Caco-2 (cell line): ENCODE results near the gene TLR7. TPM values are rescaled to one million over a fixed set of nuclear protein-coding genes. Genes with fewer than 3 reads are reported as not detected.

Experiments
- BruUV-seq: library from RNA; stranded (reverse); fragments of 400-500 nt; replicated peaks from 2 replicates; lab custom pipeline; 2021; lab: Mats Ljungman, UMichigan
- CTCF ChIA-PET: fragments of 300-600 bp; sonication (Branson Sonifier 250); formaldehyde crosslinking; loops from one replicate; lab custom pipeline; 2022; ENCODE audit warnings: antibody characterized with exemption; lab: Charles Lee
- POLR2A ChIA-PET: fragments of 300-600 bp; sonication (Branson Sonifier 250); formaldehyde crosslinking; loops from one replicate; lab custom pipeline; 2022; ENCODE audit warnings: antibody characterized with exemption; lab: Charles Lee
- DNase-seq, 2 experiments: peaks; one replicate each; pipeline versions ENCODE4 v3.0.0 to v3.0.0-alpha.2; 2020 to 2022
- H3K27me3 ChIP-seq: replicated peaks from 2 replicates; pipeline ENCODE4 v1.6.0; 2011; ENCODE audit warnings: low read length; ENCODE audit not compliant: control insufficient read depth, insufficient read depth
- H3K36me3 ChIP-seq: 2 replicates; pipeline ENCODE4 v1.5.1; 2011; ENCODE audit warnings: low read length; ENCODE audit not compliant: control insufficient read depth, insufficient read depth
- H3K4me1 ChIP-seq: fragments of 250-450 bp; sonication (Bioruptor Pico); 2 replicates; pipeline ENCODE4 v1.5.1; 2020; ENCODE audit warnings: mild to moderate bottlenecking
- H3K4me3 ChIP-seq: 2 replicates; pipeline ENCODE4 v1.5.1; 2011; ENCODE audit warnings: low read depth, mild to moderate bottlenecking, control low read depth, low read length
- H3K9me3 ChIP-seq: fragments of 250-450 bp; sonication (Bioruptor Pico); 2 replicates; pipeline ENCODE4 v1.5.1; 2020; ENCODE audit warnings: mild to moderate bottlenecking, moderate library complexity
- H3K27ac Mint-ChIP-seq: one replicate; pipeline ENCODE4 v1.8.0; 2022; ENCODE audit warnings: mixed read lengths; ENCODE audit not compliant: unreplicated experiment
- H3K27me3 Mint-ChIP-seq: one replicate; pipeline ENCODE4 v1.8.0; 2022; ENCODE audit warnings: mixed read lengths; ENCODE audit not compliant: insufficient read depth, unreplicated experiment
- H3K36me3 Mint-ChIP-seq: one replicate; pipeline ENCODE4 v1.8.0; 2022; ENCODE audit warnings: mild to moderate bottlenecking, mixed read lengths; ENCODE audit not compliant: insufficient read depth, unreplicated experiment
- H3K4me1 Mint-ChIP-seq: one replicate; pipeline ENCODE4 v1.8.0; 2022; ENCODE audit warnings: low read depth, mixed read lengths; ENCODE audit not compliant: unreplicated experiment
- H3K4me3 Mint-ChIP-seq: one replicate; pipeline ENCODE4 v1.8.0; 2022; ENCODE audit warnings: mild to moderate bottlenecking, moderate library complexity, mixed read lengths; ENCODE audit not compliant: unreplicated experiment
- H3K9me3 Mint-ChIP-seq: one replicate; pipeline ENCODE4 v1.8.0; 2022; ENCODE audit warnings: mixed read lengths; ENCODE audit not compliant: unreplicated experiment
- CTCF ChIP-seq, 2 experiments: fragments of 200-600 bp in 1 of 2; IDR thresholded peaks; 1 replicate in 1 of 2; 2 replicates in 1 of 2; pipeline versions ENCODE4 v1.5.1 to v1.8.0; 2011 to 2022; ENCODE audit warnings: antibody characterized with exemption in 1 of 2, control low read depth in 1 of 2, inconsistent platforms in 1 of 2, low read depth in 1 of 2, low read length in 1 of 2, mild to moderate bottlenecking in 1 of 2, moderate library complexity in 1 of 2; ENCODE audit not compliant: insufficient read depth in 1 of 2, severe bottlenecking in 1 of 2, unreplicated experiment in 1 of 2
- intact Hi-C: fragments of 100-400 bp; cut with micrococcal nuclease; formaldehyde crosslinking; loops from one replicate; pipeline ENCODE4 v1.10.0; 2022; ENCODE audit not compliant: unreplicated experiment
- total RNA-seq: library from RNA; stranded (reverse); gene quantifications from 2 replicates; pipeline ENCODE4 v1.2.3, GENCODE V29; 2022

Gene TLR7
- total RNA-seq, 1 experiment from 2014 or later = 0.45 TPM

- H3K4me3 ChIP-seq = no peak overlapping the region
- H3K4me1 Mint-ChIP-seq = peaks cover 6% of the 10 kb centered on the region
- DNase-seq = no peak
- no peak overlapping the region for H3K27ac Mint-ChIP-seq
- H3K27me3 ChIP-seq = no peaks in the 10 kb centered on the region
- intact Hi-C loops = no loop called here
- CTCF ChIA-PET = no interaction called here
- no peaks in the 10 kb centered on the region for H3K36me3 Mint-ChIP-seq
- H3K4me1 ChIP-seq = no peaks in the 10 kb centered on the region
- TF ChIP-seq CTCF (IDR thresholded peaks at IDR 0.05; ENCODE audit: insufficient read depth in 1 of 2, low read depth in 1 of 2, low read length in 1 of 2, severe bottlenecking in 1 of 2, unreplicated experiment in 1 of 2) = no peak
- H3K9me3 ChIP-seq = no peaks in the 10 kb centered on the region
- H3K9me3 Mint-ChIP-seq = no peaks in the 10 kb centered on the region
- H3K27me3 Mint-ChIP-seq = no peaks in the 10 kb centered on the region
- POLR2A ChIA-PET = no interaction called here
- H3K36me3 ChIP-seq = no peaks in the 10 kb centered on the region
- no TSS peak for BruUV-seq
- H3K4me3 Mint-ChIP-seq = no peak overlapping the region
These were observed 4.4 kb downstream of the TLR7 start for GRCh38 chrX:12871257-12871656.

GRCh38 chrX:12872741-12873140 is 5.9 kb downstream of the TLR7 start:
- Mint-ChIP-seq H3K27me3 (no peaks in the 10 kb centered on the region), H3K27ac (no peak overlapping the region), H3K4me1 (peaks cover 5% of the 10 kb centered on the region), H3K36me3 (no peaks in the 10 kb centered on the region), H3K4me3 (no peak overlapping the region), H3K9me3 (no peaks in the 10 kb centered on the region)
- Histone ChIP-seq H3K4me3 (no peak overlapping the region), H3K4me1 (no peaks in the 10 kb centered on the region), H3K9me3 (no peaks in the 10 kb centered on the region), H3K27me3 (no peaks in the 10 kb centered on the region), H3K36me3 (no peaks in the 10 kb centered on the region)
- intact Hi-C loops = no loop called here
- POLR2A ChIA-PET = no interaction called here
- TF ChIP-seq CTCF (IDR thresholded peaks at IDR 0.05; ENCODE audit: insufficient read depth in 1 of 2, low read depth in 1 of 2, low read length in 1 of 2, severe bottlenecking in 1 of 2, unreplicated experiment in 1 of 2) = no peak
- no TSS peak for BruUV-seq
- CTCF ChIA-PET = no interaction called here
- no peak for DNase-seq

GRCh38 chrX:12874581-12874980 is 7.7 kb downstream of the TLR7 start:
- TF ChIP-seq CTCF (IDR thresholded peaks at IDR 0.05; ENCODE audit: insufficient read depth in 1 of 2, low read depth in 1 of 2, low read length in 1 of 2, severe bottlenecking in 1 of 2, unreplicated experiment in 1 of 2) = no peak
- Mint-ChIP-seq H3K4me3 (no peak overlapping the region), H3K27ac (no peak overlapping the region), H3K27me3 (no peaks in the 10 kb centered on the region), H3K4me1 (no peaks in the 10 kb centered on the region), H3K9me3 (no peaks in the 10 kb centered on the region), H3K36me3 (no peaks in the 10 kb centered on the region)
- intact Hi-C loops = no loop called here
- ChIA-PET CTCF (no interaction called here), POLR2A (no interaction called here)
- H3K4me3 ChIP-seq = no peak overlapping the region
- no peaks in the 10 kb centered on the region for H3K36me3 ChIP-seq
- no peak for DNase-seq
- H3K27me3 ChIP-seq = no peaks in the 10 kb centered on the region
- H3K4me1 ChIP-seq = no peaks in the 10 kb centered on the region
- BruUV-seq = no TSS peak
- no peaks in the 10 kb centered on the region for H3K9me3 ChIP-seq
